HG03469 (cell line): Measurements from ENCODE around the gene ACER3.
"Not testable (repeated sequence)": the region's sequence is repeated elsewhere in the genome, so short reads cannot be mapped to it uniquely, and the experiment has no call there.

ENCODE experiments used
- ATAC-seq: cut with Tn5 transposase; IDR thresholded peaks from one replicate; pipeline ENCODE4 v1.9.1; 2021; ENCODE audit warnings: mild to moderate bottlenecking, moderate library complexity, moderate number of reproducible peaks; ENCODE audit not compliant: unreplicated experiment

Gene ACER3

GRCh38 chr11:77035580-77035979 lies 174.9 kb downstream of the ACER3 start:
- ATAC-seq: no peak

GRCh38 chr11:77036398-77036797 lies 175.7 kb downstream of the ACER3 start:
- no peak for ATAC-seq

- ATAC-seq: no peak
These were observed 176.3 kb downstream of the ACER3 start for GRCh38 chr11:77037057-77037456.

- ATAC-seq: no peak
These were observed 177.5 kb downstream of the ACER3 start for GRCh38 chr11:77038029-77038824.

- no peak for ATAC-seq
These were observed 178.2 kb downstream of the ACER3 start for GRCh38 chr11:77038825-77039326.

GRCh38 chr11:77039491-77040400 lies 179.0 kb downstream of the ACER3 start:
- no peak for ATAC-seq

- ATAC-seq: no peak
These were observed 179.7 kb downstream of the ACER3 start for GRCh38 chr11:77040401-77040777.

- ATAC-seq: no peak
These were observed 180.2 kb downstream of the ACER3 start for GRCh38 chr11:77040889-77041288.

GRCh38 chr11:77042111-77042726 lies 181.5 kb downstream of the ACER3 start:
- ATAC-seq: no peak

GRCh38 chr11:77044356-77044755 lies 183.6 kb downstream of the ACER3 start:
- no peak for ATAC-seq

- ATAC-seq: no peak
These were observed 184.2 kb downstream of the ACER3 start for GRCh38 chr11:77044886-77045285.

- no peak for ATAC-seq
These were observed 185.4 kb downstream of the ACER3 start for GRCh38 chr11:77046060-77046501.

GRCh38 chr11:77047007-77047927 lies 186.5 kb downstream of the ACER3 start:
- ATAC-seq: peak; percentile 56

- ATAC-seq: not testable (repeated sequence)
These were observed 187.3 kb downstream of the ACER3 start for GRCh38 chr11:77047928-77048446.

GRCh38 chr11:77049026-77049425 lies 188.3 kb downstream of the ACER3 start:
- no peak for ATAC-seq

- no peak for ATAC-seq
These were observed 190.8 kb downstream of the ACER3 start for GRCh38 chr11:77051511-77051910.

GRCh38 chr11:77052518-77052917 lies 191.8 kb downstream of the ACER3 start:
- ATAC-seq: no peak

- no peak for ATAC-seq
These were observed 192.7 kb downstream of the ACER3 start for GRCh38 chr11:77053217-77054015.

GRCh38 chr11:77054084-77054483 lies 193.4 kb downstream of the ACER3 start:
- ATAC-seq: no peak
